Calu3 (cell line): Measurements from ENCODE around the gene ASTN2. TPM values are rescaled to one million over a fixed set of nuclear protein-coding genes. Genes with fewer than 3 reads are reported as not detected.

Experiments used
- BruUV-seq: library from RNA; stranded (reverse); fragments of 400-500 nt; replicated peaks from 2 replicates; lab custom pipeline; 2021; lab: Mats Ljungman, UMichigan
- CTCF ChIA-PET: fragments of 300-600 bp; sonication (Branson Sonifier 250); formaldehyde crosslinking; loops from one replicate; lab custom pipeline; 2022; ENCODE audit warnings: antibody characterized with exemption; lab: Charles Lee
- DNase-seq: peaks from one replicate; pipeline ENCODE4 v3.0.0; 2022
- H3K27ac Mint-ChIP-seq: one replicate; pipeline ENCODE4 v1.8.0; 2022; ENCODE audit warnings: mixed read lengths; ENCODE audit not compliant: unreplicated experiment
- H3K27me3 Mint-ChIP-seq: one replicate; pipeline ENCODE4 v1.8.0; 2022; ENCODE audit warnings: mixed read lengths; ENCODE audit not compliant: unreplicated experiment
- H3K36me3 Mint-ChIP-seq: one replicate; pipeline ENCODE4 v1.8.0; 2022; ENCODE audit warnings: mild to moderate bottlenecking, moderate library complexity, mixed read lengths; ENCODE audit not compliant: insufficient read depth, unreplicated experiment
- H3K4me1 Mint-ChIP-seq: one replicate; pipeline ENCODE4 v1.8.0; 2022; ENCODE audit warnings: mild to moderate bottlenecking, low read depth, mixed read lengths; ENCODE audit not compliant: unreplicated experiment
- H3K4me3 Mint-ChIP-seq: one replicate; pipeline ENCODE4 v1.8.0; 2022; ENCODE audit warnings: mild to moderate bottlenecking, low read depth, moderate library complexity, mixed read lengths; ENCODE audit not compliant: unreplicated experiment
- H3K9me3 Mint-ChIP-seq: one replicate; pipeline ENCODE4 v1.8.0; 2022; ENCODE audit warnings: low read depth, mixed read lengths; ENCODE audit not compliant: unreplicated experiment
- intact Hi-C: fragments of 100-400 bp; cut with micrococcal nuclease; formaldehyde crosslinking; loops from one replicate; pipeline ENCODE4 v1.10.0; 2022; ENCODE audit not compliant: unreplicated experiment
- total RNA-seq: library from RNA; stranded (reverse); gene quantifications from 2 replicates; pipeline ENCODE4 v1.2.3, GENCODE V29; 2022
- TF ChIP-seq, protein P1 (sequence below): fragments of 200-600 bp; IDR thresholded peaks from one replicate; pipeline ENCODE4 v1.8.0; 2022; ENCODE audit warnings: antibody characterized with exemption; ENCODE audit not compliant: unreplicated experiment

Gene ASTN2
- total RNA-seq, 1 experiment from 2014 or later: 1.7 TPM

DNA sequence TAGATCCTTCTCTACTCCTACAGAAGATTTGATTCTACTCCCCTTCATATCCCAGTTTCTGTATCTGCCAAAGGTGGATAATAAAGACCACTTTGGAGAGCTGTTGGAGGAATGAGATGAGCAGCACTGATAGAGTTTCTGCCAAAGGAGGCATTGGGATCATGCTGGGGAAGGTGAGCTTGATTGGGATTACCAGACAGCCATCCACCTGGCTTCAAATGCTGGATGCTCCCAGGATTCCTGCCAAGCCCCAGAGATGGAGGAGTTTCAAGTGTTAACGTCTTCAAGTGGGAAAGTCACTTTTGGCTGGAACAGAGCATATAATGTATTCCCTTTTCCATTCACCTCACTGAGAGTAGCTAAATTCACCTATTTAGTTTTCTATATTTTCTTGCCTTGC is 379.3 kb downstream of the ASTN2 start:
- DNase-seq: no peak
- Mint-ChIP-seq H3K27me3 (no peaks in the 10 kb centered on the region), H3K4me3 (no peak overlapping the region), H3K27ac (no peak overlapping the region), H3K36me3 (no peaks in the 10 kb centered on the region), H3K9me3 (peaks cover 3% of the 10 kb centered on the region), H3K4me1 (no peaks in the 10 kb centered on the region)
- TF ChIP-seq, protein P1, sequence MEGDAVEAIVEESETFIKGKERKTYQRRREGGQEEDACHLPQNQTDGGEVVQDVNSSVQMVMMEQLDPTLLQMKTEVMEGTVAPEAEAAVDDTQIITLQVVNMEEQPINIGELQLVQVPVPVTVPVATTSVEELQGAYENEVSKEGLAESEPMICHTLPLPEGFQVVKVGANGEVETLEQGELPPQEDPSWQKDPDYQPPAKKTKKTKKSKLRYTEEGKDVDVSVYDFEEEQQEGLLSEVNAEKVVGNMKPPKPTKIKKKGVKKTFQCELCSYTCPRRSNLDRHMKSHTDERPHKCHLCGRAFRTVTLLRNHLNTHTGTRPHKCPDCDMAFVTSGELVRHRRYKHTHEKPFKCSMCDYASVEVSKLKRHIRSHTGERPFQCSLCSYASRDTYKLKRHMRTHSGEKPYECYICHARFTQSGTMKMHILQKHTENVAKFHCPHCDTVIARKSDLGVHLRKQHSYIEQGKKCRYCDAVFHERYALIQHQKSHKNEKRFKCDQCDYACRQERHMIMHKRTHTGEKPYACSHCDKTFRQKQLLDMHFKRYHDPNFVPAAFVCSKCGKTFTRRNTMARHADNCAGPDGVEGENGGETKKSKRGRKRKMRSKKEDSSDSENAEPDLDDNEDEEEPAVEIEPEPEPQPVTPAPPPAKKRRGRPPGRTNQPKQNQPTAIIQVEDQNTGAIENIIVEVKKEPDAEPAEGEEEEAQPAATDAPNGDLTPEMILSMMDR: no peak
- CTCF ChIA-PET: no interaction called here
- intact Hi-C loops: no loop called here
- no TSS peak for BruUV-seq

GRCh38 chr9:117034866-117035265 is 380.0 kb downstream of the ASTN2 start:
- DNase-seq: no peak
- no peaks in the 10 kb centered on the region for H3K36me3 Mint-ChIP-seq
- peaks cover 3% of the 10 kb centered on the region for H3K9me3 Mint-ChIP-seq
- intact Hi-C loops: no loop called here
- BruUV-seq: no TSS peak
- no peaks in the 10 kb centered on the region for H3K4me1 Mint-ChIP-seq
- no peak overlapping the region for H3K27ac Mint-ChIP-seq
- no peaks in the 10 kb centered on the region for H3K27me3 Mint-ChIP-seq
- H3K4me3 Mint-ChIP-seq: no peak overlapping the region
- CTCF ChIA-PET: no interaction called here
- TF ChIP-seq, protein P1: no peak

DNA sequence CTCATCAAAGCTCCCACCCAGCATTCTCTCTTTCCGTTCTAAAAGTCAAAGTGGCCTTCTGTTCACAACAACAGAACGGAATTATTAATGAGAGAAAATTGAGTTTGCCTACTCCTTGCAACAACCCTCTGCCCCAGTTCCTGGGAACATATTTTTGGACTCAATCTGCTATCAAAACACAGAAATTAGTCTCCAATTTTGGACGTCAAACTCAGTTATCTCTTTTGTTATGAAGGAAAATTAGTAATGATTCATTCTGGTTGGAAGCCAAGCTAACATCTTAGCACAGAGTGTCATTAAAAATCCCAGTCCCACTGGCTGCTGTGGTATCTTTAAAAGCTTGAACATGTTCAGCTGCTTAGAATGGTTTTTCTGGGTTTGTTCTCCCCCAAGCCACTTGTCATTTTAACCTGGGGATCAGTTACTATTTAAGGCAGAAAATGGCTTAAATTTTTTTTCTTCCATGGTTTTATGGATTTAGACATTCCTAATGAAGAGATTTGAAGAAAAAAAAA is 384.5 kb downstream of the ASTN2 start:
- CTCF ChIA-PET: no interaction called here
- Mint-ChIP-seq H3K9me3 (peaks cover 9% of the 10 kb centered on the region), H3K4me3 (no peak overlapping the region), H3K27me3 (no peaks in the 10 kb centered on the region), H3K27ac (no peak overlapping the region), H3K36me3 (no peaks in the 10 kb centered on the region), H3K4me1 (no peaks in the 10 kb centered on the region)
- DNase-seq: no peak
- intact Hi-C loops: no loop called here
- BruUV-seq: no TSS peak
- TF ChIP-seq, protein P1: no peak

GRCh38 chr9:117029341-117029740 is 385.5 kb downstream of the ASTN2 start:
- BruUV-seq: no TSS peak
- Mint-ChIP-seq H3K4me3 (no peak overlapping the region), H3K27me3 (no peaks in the 10 kb centered on the region), H3K4me1 (no peaks in the 10 kb centered on the region), H3K27ac (no peak overlapping the region), H3K9me3 (peaks cover 9% of the 10 kb centered on the region), H3K36me3 (no peaks in the 10 kb centered on the region)
- intact Hi-C loops: no loop called here
- CTCF ChIA-PET: no interaction called here
- no peak for DNase-seq
- TF ChIP-seq, protein P1: no peak
